Right lobe of liver (tissue), 6 donors: ENCODE results near the gene UBE2J1. TPM values are rescaled to one million over a fixed set of nuclear protein-coding genes. Genes with fewer than 3 reads are reported as not detected.

Source experiments
- ATAC-seq, 4 donors: fragments of 200-7000 bp; cut with Tn5 transposase; one replicate each; pipeline ENCODE4 v1.9.1; 2020; ENCODE audit warnings: mild to moderate bottlenecking in 4 of 4, moderate library complexity in 4 of 4
- DNase-seq, 3 donors: peaks; one replicate each; pipeline ENCODE4 v3.0.0-alpha.2; 2020
- H3K27ac ChIP-seq, 3 donors: fragments of 200-600 bp; one replicate each; pipeline ENCODE4 v1.8.0; 2022
- H3K27me3 ChIP-seq, 2 donors: fragments of 200-600 bp; one replicate each; pipeline ENCODE4 v1.8.0; 2022
- H3K36me3 ChIP-seq, 4 donors: fragments of 200-600 bp; sonication (generic) in 1 of 4; one replicate each; pipeline versions ENCODE4 v1.5.1 to v1.8.0; 2017 to 2022; ENCODE audit warnings: control low read depth in 1 of 4
- H3K4me1 ChIP-seq, 4 donors: fragments of 200-600 bp; sonication (generic) in 1 of 4; one replicate each; pipeline versions ENCODE4 v1.5.1 to v1.8.0; 2017 to 2022; ENCODE audit warnings: control low read depth in 1 of 4
- H3K4me3 ChIP-seq, 3 donors: fragments of 200-600 bp; one replicate each; pipeline ENCODE4 v1.8.0; 2022
- H3K9me3 ChIP-seq, 4 donors: fragments of 200-600 bp; sonication (generic) in 1 of 4; one replicate each; pipeline versions ENCODE4 v1.5.1 to v1.8.0; 2017 to 2022; ENCODE audit warnings: control low read depth in 1 of 4
- POLR2A ChIP-seq: fragments of 450-650 bp; IDR thresholded peaks from one replicate; pipeline ENCODE4 v1.6.1; 2017; ENCODE audit warnings: antibody characterized with exemption, mild to moderate bottlenecking
- WGBS: methylation state at CpG from one replicate; pipeline ENCODE4 v1.1.6; 2018; ENCODE audit warnings: low coverage, low lambda C conversion rate; ENCODE audit not compliant: insufficient coverage; ENCODE audit errors: missing lambda C conversion rate; 5-methylcytosine and 5-hydroxymethylcytosine counted together
- intact Hi-C, 2 donors: fragments of 100-400 bp; cut with DNase I; formaldehyde crosslinking; loops; one replicate each; pipeline versions ENCODE4 v1.11.2 to v1.14.1; 2022
- total RNA-seq, 6 experiments: library from RNA; depleted of rRNA in 2 of 6; stranded (reverse); fragments of >200 nt in 2 of 6; fragmentation: NEBNext Ultra II Directional in 3 of 6; extraction: Animal tissue kit (Norgen Biotek cat#: 25700) in 3 of 6; gene quantifications; one replicate each; pipeline versions ENCODE4 v1.1.0 to v1.2.4, GENCODE V29; 2016 to 2023
- TF ChIP-seq, protein P1 (sequence below), 4 donors: fragments of 200-600 bp in 3 of 4; fragments of 450-650 bp in 1 of 4; IDR thresholded peaks; one replicate each; pipeline versions ENCODE4 v1.5.1 to v1.8.0; 2016 to 2022; ENCODE audit warnings: antibody characterized with exemption in 4 of 4, mild to moderate bottlenecking in 2 of 4
- donor health status: DM: no; HTN: yes; CAD: no.
- donor health status: DM: no; HTN: no; CAD: no.
- donor health status: DM: no; HTN: no; CAD: no.
- donor health status: DM: no; HTN: yes; CAD: no.
- donor health status: DM: no; HTN: yes; CAD: no.

UBE2J1 gene
- total RNA-seq, 6 experiments from 2014 or later, result 14.9 to 22.3 (median 19.7) TPM

DNA sequence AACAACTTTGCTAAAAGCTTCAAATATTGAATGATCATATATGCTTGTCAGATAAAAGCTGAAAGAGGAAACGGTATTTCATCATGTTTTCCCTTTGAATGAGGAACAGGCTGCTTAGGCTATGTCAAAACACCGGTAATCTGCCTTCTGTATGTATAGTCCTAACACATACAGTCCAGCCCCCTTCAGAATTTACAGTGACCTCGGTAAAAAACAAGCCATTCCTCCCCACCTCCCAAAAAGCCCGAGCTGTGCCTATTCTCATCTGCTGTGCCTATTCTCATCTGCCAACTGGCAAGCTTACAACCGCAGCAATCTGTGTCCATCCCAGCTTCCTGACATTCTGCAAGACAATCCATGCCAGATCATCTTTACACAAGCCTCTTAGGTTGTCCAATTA is 26.8 kb upstream of the UBE2J1 start:
- peak in 2 of 4 donors; percentile 26 to 45 for ATAC-seq
- Histone ChIP-seq H3K27me3 (no peaks in the 10 kb centered on the region), H3K27ac (no peak overlapping the region), H3K9me3 (no peaks in the 10 kb centered on the region), H3K4me3 (no peak overlapping the region), H3K36me3 (no peaks in the 10 kb centered on the region), H3K4me1 (no peaks in the 10 kb centered on the region)
- DNase-seq, result no peak
- TF ChIP-seq, protein P1, sequence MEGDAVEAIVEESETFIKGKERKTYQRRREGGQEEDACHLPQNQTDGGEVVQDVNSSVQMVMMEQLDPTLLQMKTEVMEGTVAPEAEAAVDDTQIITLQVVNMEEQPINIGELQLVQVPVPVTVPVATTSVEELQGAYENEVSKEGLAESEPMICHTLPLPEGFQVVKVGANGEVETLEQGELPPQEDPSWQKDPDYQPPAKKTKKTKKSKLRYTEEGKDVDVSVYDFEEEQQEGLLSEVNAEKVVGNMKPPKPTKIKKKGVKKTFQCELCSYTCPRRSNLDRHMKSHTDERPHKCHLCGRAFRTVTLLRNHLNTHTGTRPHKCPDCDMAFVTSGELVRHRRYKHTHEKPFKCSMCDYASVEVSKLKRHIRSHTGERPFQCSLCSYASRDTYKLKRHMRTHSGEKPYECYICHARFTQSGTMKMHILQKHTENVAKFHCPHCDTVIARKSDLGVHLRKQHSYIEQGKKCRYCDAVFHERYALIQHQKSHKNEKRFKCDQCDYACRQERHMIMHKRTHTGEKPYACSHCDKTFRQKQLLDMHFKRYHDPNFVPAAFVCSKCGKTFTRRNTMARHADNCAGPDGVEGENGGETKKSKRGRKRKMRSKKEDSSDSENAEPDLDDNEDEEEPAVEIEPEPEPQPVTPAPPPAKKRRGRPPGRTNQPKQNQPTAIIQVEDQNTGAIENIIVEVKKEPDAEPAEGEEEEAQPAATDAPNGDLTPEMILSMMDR (IDR thresholded peaks at IDR 0.05), result no peak
- no peak for TF ChIP-seq POLR2A
- WGBS, result 85% methylated on average over 5 of the region's 5 CpGs
- intact Hi-C loops, result no loop called here

- ATAC-seq (no peak), DNase-seq (no peak)
- Histone ChIP-seq H3K27me3 (no peaks in the 10 kb centered on the region), H3K36me3 (no peaks in the 10 kb centered on the region), H3K4me1 (no peaks in the 10 kb centered on the region), H3K4me3 (no peak overlapping the region), H3K27ac (no peak overlapping the region), H3K9me3 (no peaks in the 10 kb centered on the region)
- intact Hi-C loops, result no loop called here
- TF ChIP-seq POLR2A, result no peak
- TF ChIP-seq, protein P1 (IDR thresholded peaks at IDR 0.05), result no peak
- 96% methylated on average over 3 of the region's 4 CpGs for WGBS
These were observed 26.1 kb upstream of the UBE2J1 start for GRCh38 chr6:89378628-89379027.

GRCh38 chr6:89375427-89376267 is 23.1 kb upstream of the UBE2J1 start:
- peaks cover 0 to 5% (median 0%) of the 10 kb centered on the region in 4 donors for H3K4me1 ChIP-seq
- no peak for TF ChIP-seq POLR2A
- TF ChIP-seq, protein P1 (IDR thresholded peaks at IDR 0.05), result peak in 3 of 4 donors; percentile 19 to 33 (median 22)
- H3K9me3 ChIP-seq, result no peaks in the 10 kb centered on the region
- ATAC-seq, result peak; percentile 64 to 84 (median 73)
- no peaks in the 10 kb centered on the region for H3K36me3 ChIP-seq
- intact Hi-C loops, result no loop called here
- DNase-seq, result peak in 2 of 3 donors; percentile 54 to 65
- no peak overlapping the region for H3K27ac ChIP-seq
- H3K27me3 ChIP-seq, result no peaks in the 10 kb centered on the region
- WGBS, result 68% methylated on average over 6 of the region's 6 CpGs
- no peak overlapping the region for H3K4me3 ChIP-seq

DNA sequence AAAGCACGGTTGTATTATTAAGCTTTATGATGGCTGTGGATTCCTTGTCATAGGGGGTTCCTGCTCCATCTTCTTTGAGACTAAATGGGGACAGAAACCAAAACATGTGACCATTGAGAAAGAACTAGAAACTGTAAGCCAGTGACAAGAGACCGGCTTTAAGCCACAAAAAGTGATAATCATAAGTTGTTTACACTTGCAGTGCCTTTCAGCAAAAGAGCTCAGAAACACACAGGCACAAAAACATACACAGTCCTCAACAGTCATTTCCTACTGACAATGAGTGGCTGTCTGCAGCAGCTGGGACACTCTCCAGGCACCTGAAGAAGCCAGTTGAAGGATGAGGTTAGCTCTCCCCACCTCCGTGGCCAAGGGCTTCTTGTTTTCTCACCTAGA is 20.0 kb upstream of the UBE2J1 start:
- ATAC-seq (no peak), DNase-seq (no peak)
- TF ChIP-seq POLR2A, result no peak
- TF ChIP-seq, protein P1 (IDR thresholded peaks at IDR 0.05), result no peak
- 29% methylated on average over 3 of the region's 3 CpGs for WGBS
- Histone ChIP-seq H3K4me3 (no peak overlapping the region), H3K36me3 (no peaks in the 10 kb centered on the region), H3K4me1 (peaks cover 0 to 5% (median 0%) of the 10 kb centered on the region in 4 donors), H3K9me3 (no peaks in the 10 kb centered on the region), H3K27me3 (no peaks in the 10 kb centered on the region), H3K27ac (peak overlapping the region in 1 of 3 donors; percentile 19)
- intact Hi-C loops, result no loop called here
